Measurements from ENCODE around the gene SPIRE2. TPM values are rescaled to one million over a fixed set of nuclear protein-coding genes. Genes with fewer than 3 reads are reported as not detected.

SPIRE2 gene
- total and polyA plus RNA-seq, 2 of the 4 experiments (the other 2 are of a cell fraction) = 0.72 to 1.9 TPM

DNA sequence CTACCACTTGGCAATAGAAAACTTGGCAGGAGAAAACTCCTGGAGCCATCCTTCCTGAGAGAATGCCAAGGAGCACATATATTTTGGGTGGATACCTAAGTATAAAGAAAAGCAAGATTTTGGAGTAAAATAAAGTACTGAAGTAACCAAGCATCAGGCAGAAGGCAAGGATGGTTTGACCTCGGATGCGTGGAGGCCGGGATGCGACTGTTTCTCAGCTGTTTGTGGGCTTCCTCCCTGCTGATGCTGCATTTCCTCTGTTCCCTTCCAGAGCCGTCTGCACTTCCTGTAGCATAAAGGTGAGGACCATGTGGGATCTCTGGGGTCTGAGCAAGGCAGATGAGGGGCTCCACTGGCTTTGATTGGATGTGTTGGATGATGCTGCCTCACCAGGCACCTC, 39.6 kb downstream of the SPIRE2 start:
- ATAC-seq (ENCODE audit: low read depth) (no peak), DNase-seq (no peak)
- Histone ChIP-seq H3K79me1 (ENCODE audit: low read depth in 1 of 2, low read length in 2 of 2) (peaks cover 6 to 19% of the 10 kb centered on the region in 2 experiments; a peak in 3 of 4 replicates), H3K18ac (ENCODE audit: low read depth, low read length) (no peak overlapping the region), H2BK120ac (ENCODE audit: low read depth, low read length) (no peak overlapping the region), H3K14ac (replicated peaks; ENCODE audit: low read depth, low read length) (no peak overlapping the region), H3K4me3 (ENCODE audit: insufficient read depth, low read depth, low read length) (no peak overlapping the region), H3K36me3 (ENCODE audit: control insufficient read depth, insufficient read depth, low read length) (peaks cover 10% of the 10 kb centered on the region; the same call in 1 of the 2 replicates), H2AK5ac (ENCODE audit: low read depth, low read length) (no peak overlapping the region), H4K91ac (ENCODE audit: insufficient read depth, low read depth, low read length) (no peak overlapping the region), H3K4me2 (ENCODE audit: low read depth, low read length) (no peak overlapping the region), H2BK20ac (ENCODE audit: low read depth, low read length) (no peak overlapping the region), H3K23ac (ENCODE audit: low read depth, low read length) (no peak overlapping the region), H4K8ac (ENCODE audit: low read depth in 2 of 2, low read length in 2 of 2) (no peak overlapping the region), H3K9ac (ENCODE audit: low read depth, low read length) (no peak overlapping the region), H3K27ac (ENCODE audit: insufficient read depth, low read length) (no peak overlapping the region), H4K20me1 (ENCODE audit: insufficient read depth, low read length) (no peaks in the 10 kb centered on the region), H3K4ac (ENCODE audit: low read depth, low read length) (no peak overlapping the region), H3K9me1 (ENCODE audit: insufficient read depth, low read length) (peaks cover 4% of the 10 kb centered on the region), H3K56ac (ENCODE audit: extremely low read depth, insufficient read depth, low read length) (no peak overlapping the region), H2AK9ac (replicated peaks; ENCODE audit: low read depth, low read length, poor library complexity) (no peak overlapping the region), H3K4me1 (ENCODE audit: control insufficient read depth, insufficient read depth, low read length) (peaks cover 10% of the 10 kb centered on the region), H3K9me3 (ENCODE audit: control insufficient read depth, insufficient read depth, low read length) (peaks cover 5% of the 10 kb centered on the region), H4K5ac (ENCODE audit: low read depth, low read length) (no peak overlapping the region), H2AFZ (replicated peaks; ENCODE audit: low read length, poor library complexity) (no peak overlapping the region), H2BK15ac (ENCODE audit: low read depth, low read length) (no peak overlapping the region), H3K27me3 (ENCODE audit: control insufficient read depth, insufficient read depth, low read length) (no peaks in the 10 kb centered on the region), H2BK5ac (ENCODE audit: low read depth, low read length, poor library complexity, severe bottlenecking) (no peak overlapping the region)
- in situ Hi-C loops (cut with MboI; ENCODE audit: low sequenced_read_pairs) (no loop called here), dilution Hi-C loops (cut with HindIII; ENCODE audit: low sequenced_read_pairs, unreplicated experiment) (no loop called here), intact Hi-C loops (cut with micrococcal nuclease) (no loop called here)
- no peak for TF ChIP-seq MXI1 (IDR thresholded peaks at IDR 0.05; ENCODE audit: borderline replicate concordance, low read depth, low read length)
- no peak for TF ChIP-seq MAZ (IDR thresholded peaks at IDR 0.05; ENCODE audit: borderline replicate concordance, low read depth, low read length)
- no peak for TF ChIP-seq SMC3 (IDR thresholded peaks at IDR 0.05; ENCODE audit: low read depth, low read length)
- no peak for TF ChIP-seq BHLHE40 (IDR thresholded peaks at IDR 0.05; ENCODE audit: low read depth, low read length)
- TF ChIP-seq RFX5 (IDR thresholded peaks at IDR 0.05; ENCODE audit: low read depth, low read length) = no peak
- TF ChIP-seq, protein P1, sequence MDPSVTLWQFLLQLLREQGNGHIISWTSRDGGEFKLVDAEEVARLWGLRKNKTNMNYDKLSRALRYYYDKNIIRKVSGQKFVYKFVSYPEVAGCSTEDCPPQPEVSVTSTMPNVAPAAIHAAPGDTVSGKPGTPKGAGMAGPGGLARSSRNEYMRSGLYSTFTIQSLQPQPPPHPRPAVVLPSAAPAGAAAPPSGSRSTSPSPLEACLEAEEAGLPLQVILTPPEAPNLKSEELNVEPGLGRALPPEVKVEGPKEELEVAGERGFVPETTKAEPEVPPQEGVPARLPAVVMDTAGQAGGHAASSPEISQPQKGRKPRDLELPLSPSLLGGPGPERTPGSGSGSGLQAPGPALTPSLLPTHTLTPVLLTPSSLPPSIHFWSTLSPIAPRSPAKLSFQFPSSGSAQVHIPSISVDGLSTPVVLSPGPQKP (IDR thresholded peaks at IDR 0.05; ENCODE audit: borderline replicate concordance, low read depth, low read length) = no peak
- no peak for TF ChIP-seq RCOR1 (IDR thresholded peaks at IDR 0.05; ENCODE audit: insufficient replicate concordance, low read length)
- TF ChIP-seq, protein P2, sequence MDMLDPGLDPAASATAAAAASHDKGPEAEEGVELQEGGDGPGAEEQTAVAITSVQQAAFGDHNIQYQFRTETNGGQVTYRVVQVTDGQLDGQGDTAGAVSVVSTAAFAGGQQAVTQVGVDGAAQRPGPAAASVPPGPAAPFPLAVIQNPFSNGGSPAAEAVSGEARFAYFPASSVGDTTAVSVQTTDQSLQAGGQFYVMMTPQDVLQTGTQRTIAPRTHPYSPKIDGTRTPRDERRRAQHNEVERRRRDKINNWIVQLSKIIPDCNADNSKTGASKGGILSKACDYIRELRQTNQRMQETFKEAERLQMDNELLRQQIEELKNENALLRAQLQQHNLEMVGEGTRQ (IDR thresholded peaks at IDR 0.05; ENCODE audit: low read depth, low read length) = no peak
- no peak for TF ChIP-seq NFE2L2 (IDR thresholded peaks at IDR 0.05; ENCODE audit: low read depth, low read length)
- TF ChIP-seq CHD1 (IDR thresholded peaks at IDR 0.05; ENCODE audit: low read depth, low read length) = no peak
- TF ChIP-seq, protein P3, sequence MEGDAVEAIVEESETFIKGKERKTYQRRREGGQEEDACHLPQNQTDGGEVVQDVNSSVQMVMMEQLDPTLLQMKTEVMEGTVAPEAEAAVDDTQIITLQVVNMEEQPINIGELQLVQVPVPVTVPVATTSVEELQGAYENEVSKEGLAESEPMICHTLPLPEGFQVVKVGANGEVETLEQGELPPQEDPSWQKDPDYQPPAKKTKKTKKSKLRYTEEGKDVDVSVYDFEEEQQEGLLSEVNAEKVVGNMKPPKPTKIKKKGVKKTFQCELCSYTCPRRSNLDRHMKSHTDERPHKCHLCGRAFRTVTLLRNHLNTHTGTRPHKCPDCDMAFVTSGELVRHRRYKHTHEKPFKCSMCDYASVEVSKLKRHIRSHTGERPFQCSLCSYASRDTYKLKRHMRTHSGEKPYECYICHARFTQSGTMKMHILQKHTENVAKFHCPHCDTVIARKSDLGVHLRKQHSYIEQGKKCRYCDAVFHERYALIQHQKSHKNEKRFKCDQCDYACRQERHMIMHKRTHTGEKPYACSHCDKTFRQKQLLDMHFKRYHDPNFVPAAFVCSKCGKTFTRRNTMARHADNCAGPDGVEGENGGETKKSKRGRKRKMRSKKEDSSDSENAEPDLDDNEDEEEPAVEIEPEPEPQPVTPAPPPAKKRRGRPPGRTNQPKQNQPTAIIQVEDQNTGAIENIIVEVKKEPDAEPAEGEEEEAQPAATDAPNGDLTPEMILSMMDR (conservative IDR thresholded peaks at IDR 0.05; ENCODE audit: low read depth, low read length) = no peak
- POLR2A ChIA-PET (ENCODE audit: unreplicated experiment) = no interaction called here
- CTCF ChIA-PET = no interaction called here
- no TSS peak for BruUV-seq (replicated peaks)
- WGBS, 2 experiments (ENCODE audit: extremely low coverage in 2 of 2, insufficient read length in 1 of 2) = 100% methylated on average over 4 of the region's 5 CpGs; no CpG with 5 or more reads in 1 of the 2 experiments

All from IMR-90 (cell line).